Stromal cell of bone marrow (primary cell): ENCODE results near the gene DPP9.
"Not testable (repeated sequence)": the region's sequence is repeated elsewhere in the genome, so short reads cannot be mapped to it uniquely, and the experiment has no call there.

ENCODE experiments used
- DNase-seq: peaks from one replicate; pipeline ENCODE4 v3.0.0-alpha.2; 2012; ENCODE audit warnings: low read depth

Gene DPP9

DNA sequence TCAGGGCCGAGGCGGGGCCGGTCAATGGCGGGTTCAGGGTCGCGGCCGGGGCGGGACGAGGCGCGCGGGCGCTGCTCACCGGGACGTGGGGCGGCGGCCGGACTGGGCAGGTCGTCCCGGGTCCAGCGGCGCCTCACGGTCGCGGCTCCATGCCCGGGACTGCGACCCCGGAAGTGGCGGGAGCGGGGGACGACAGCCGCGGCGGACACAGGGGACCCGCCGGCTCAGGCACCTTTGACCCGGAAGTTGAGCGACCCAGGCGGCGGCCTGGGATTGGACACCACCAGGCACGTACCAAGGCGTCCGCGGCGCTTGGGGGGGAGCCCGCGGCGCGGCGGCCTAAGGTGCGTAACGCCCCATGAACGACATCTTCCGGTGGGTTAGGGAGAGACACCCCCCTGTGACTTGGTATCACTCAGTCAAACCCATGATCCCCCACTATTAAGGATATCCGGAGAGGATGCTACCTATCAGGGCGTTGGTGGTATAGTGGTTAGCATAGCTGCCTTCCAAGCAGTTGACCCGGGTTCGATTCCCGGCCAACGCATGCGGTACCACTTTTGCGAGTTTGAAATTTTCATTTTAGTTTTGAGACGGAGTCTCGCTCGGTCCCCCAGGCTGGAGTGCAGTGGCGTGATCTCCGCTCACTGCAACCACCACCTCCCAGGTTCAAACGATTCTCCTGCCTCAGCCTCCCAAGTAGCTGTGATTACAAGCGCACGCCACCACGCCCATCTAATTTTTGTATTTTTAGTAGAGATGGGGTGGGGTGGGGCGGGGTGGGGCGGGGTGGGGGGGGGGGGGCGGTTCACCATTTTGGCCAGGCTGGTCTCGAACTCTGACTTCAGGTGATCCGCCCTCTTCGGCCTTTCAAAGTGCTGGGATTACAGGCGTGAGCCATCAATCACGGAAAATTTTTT, at the start of gene DPP9:
TSS of gene DPP9 (minus strand) at position 248 of the 920 bp plus-strand sequence. CDS start 3,936 bp downstream, outside the sequence.
- peak; percentile 94 for DNase-seq

DNA sequence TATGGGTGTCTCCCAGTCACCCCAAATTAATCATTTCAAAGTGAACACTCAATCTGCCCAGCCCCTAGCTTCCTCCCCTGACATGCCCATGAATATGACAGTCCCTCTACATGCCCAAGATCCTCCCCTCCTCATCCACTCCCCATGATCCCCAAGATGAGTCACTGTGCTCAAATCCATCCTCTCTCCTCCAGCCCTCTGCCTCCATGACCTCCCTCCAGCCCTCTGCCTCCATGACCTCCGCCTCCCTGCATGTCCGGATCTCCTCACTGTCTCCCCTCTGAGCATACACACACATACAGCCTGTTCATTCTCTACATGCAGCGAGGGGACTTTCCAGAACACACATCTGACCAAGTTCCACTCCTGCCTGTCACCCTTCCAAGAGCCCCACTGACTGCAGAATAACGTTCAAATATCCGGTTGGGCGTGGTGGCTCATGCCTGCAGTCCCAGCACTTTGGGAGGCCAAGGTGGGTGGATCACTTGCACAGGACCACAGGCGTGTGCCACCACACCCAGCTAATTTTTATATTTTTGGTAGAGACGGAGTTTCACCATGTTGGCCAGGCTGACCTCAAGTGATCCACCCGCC, 49.5 kb upstream of the DPP9 start:
- no peak for DNase-seq

DNA sequence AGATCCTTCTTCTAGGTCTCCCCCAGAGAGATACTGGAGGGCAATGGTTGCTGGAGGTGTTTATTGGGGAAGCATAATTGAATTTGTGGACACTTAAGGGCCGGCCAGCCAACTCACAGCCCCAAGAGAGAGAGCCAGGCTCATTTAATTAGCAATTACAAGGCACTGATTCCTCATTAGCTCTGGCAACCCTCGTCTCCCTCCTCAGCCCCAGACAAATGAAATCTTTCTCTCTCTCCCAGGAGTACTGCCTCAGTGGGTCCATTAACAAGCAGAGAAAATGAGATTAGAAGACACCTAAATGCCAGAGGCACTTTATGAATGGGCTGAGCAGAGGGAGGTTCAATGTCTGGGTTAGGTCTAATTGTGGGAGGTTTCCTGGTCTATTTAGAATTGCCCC, 48.9 kb upstream of the DPP9 start:
- no peak for DNase-seq

GRCh38 chr19:4768934-4769777, 45.5 kb upstream of the DPP9 start:
- peak; percentile 73 for DNase-seq

DNA sequence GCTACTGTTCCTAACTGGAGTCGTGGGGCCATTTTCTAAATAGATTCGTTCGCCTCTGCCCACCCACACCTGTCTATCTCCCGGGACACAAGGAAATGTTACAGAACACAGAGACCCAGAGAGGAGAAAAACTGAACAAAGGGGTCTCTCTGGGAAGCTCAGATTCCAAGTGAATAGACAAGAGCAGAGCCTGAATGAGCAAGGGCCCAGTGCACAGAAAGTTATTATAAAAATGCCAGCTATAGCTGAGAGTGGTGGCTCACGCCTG, 40.7 kb upstream of the DPP9 start:
- no peak for DNase-seq

DNA sequence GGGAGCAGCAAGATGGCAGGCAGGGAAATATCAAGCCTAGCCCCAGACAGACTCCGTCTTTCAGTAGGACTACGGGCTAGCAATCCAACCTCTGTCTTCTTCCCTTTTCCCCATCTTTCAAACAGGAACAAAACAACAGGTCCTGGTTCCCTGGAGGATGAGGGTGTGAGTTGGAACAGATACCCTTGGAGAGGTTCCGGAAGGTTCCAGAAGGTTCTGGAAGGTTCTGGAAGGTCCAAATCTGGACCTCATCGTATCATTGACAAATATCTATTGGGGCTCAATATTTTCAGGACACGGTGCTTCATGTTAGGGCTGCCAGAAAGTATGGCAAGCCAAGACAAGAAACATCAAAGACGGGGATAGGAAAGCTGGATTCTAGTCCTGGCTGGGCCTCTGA, 39.4 kb upstream of the DPP9 start:
- no peak for DNase-seq

GRCh38 chr19:4760285-4760650, 36.6 kb upstream of the DPP9 start:
- no peak for DNase-seq

GRCh38 chr19:4759388-4760284, 36.0 kb upstream of the DPP9 start:
- peak; percentile 69 for DNase-seq

DNA sequence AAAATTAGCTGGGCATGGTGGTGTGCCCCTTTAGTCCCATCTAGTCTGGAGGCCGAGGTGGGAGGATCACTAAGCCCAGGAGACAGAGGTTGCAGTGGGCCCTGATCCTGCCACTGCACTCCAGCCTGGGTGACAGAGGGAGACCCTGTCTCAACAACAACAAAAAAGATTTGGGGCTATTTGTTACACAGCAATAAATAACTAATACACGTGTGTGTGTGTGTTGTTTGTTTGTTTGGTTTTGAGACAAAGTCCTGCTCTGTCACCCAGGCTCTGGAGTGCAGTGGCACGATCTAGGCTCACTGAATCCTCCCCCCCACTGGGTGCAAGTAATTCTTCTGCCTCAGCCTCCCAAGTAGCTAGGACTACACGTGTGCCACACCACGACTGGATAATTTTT, 35.0 kb upstream of the DPP9 start:
- no peak for DNase-seq

- DNase-seq: no peak
Observed at GRCh38 chr19:4758082-4758481, 34.4 kb upstream of the DPP9 start.

DNA sequence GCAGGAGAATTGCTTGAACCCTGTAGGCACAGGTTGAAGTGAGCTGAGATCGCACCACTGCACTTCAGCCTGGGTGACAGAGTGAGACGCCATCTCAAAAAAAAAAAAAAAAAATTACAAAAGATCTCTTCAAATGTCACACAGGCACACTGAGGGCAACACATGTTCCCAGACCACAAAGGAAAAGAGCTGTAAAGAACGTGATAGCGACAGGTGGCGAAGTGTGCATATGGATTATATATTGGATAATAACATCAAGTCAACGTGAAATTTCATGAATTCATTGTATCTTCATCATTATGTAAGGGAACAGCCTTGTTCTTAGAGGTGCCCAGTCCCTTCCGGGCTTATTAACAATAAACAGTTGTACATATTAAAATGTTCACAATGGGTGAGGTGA, 31.8 kb upstream of the DPP9 start:
- no peak for DNase-seq

DNA sequence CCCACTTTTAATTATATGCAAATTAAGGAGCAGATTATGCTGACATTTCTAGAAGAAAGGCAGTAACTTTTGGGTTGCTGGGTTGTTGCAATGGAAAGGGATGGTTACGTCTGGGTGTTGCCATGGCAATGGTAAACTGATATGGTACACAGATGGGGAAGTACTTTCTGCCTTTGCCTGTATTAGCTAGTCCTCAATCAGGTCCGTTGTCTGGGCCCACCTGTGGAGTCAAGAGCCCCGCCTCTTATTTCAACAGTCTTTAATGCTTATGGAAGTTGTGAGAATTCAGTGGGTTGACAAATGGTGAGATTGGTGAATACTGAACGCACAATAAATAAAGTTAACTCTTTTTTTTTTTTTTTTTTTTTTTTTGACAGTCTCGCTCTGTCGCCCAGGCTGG, 30.6 kb upstream of the DPP9 start:
- no peak for DNase-seq

- no peak for DNase-seq
Observed at GRCh38 chr19:4749870-4750590, 26.4 kb upstream of the DPP9 start.

DNA sequence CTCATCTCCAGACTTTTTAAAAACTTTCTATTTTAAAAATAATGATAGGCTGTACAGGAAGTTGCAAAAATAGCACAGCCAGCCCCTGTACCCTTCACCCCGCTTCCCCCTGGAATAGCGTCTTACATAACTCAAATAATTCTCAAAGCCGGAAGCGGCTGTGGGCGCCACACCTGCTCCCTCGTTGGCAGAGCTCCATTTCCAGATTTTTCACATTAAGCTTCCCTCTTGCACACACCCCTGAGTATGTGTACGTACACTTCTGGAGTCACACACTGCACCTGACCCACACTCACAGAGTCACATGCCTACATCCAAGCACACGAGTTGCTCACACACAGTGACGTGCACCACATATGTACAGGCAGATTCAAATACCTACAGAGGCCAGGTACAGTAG, 24.9 kb upstream of the DPP9 start:
- DNase-seq: no peak

DNA sequence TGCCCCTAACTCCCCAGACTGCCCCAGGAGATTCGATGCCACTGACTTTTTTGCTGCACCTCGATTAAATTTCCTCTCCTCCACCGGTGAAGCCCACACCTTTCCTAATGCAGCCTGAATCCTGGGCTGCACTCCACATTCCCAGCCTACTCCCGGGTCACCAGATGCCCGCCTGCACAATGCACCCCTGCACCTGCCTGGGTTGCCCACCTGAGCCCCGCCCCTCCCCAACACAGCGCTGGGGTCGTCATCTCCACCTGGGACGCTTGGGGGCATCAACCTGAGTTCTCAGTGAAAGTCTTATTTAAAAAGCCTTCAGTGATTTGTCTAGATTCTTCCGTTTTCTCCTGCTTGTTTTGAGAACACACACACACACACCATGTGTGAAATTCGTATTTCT, 24.5 kb upstream of the DPP9 start:
- DNase-seq: no peak

DNA sequence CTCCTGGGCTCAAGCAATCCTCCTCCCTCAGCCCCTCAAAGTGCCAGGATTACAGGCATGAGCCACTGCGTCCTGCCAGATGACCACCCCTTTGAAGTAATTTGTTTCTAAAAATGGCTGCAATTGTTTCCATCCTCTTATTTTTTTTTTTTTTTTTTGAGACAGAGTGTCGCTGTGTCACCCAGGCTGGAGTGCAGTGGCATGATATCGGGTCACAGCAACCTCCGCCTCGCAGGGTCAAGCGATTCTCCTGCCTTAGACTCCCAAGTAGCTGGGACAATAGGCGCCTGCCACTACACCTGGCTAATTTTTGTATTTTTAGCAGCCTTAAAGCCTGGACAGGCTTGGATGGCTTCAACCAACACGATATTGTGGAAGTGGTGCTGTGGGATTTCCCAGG, 22.3 kb upstream of the DPP9 start:
- no peak for DNase-seq

GRCh38 chr19:4745175-4745574, 21.5 kb upstream of the DPP9 start:
- not testable (repeated sequence) for DNase-seq

- DNase-seq: peak; percentile 96
Observed at GRCh38 chr19:4744451-4745174, 21.0 kb upstream of the DPP9 start.

GRCh38 chr19:4742723-4743646, 19.3 kb upstream of the DPP9 start:
- no peak for DNase-seq
